Measurements from ENCODE around the gene SNX18.
"Not testable (repeated sequence)": the region's sequence is repeated elsewhere in the genome, so short reads cannot be mapped to it uniquely, and the experiment has no call there.

Gene SNX18

DNA sequence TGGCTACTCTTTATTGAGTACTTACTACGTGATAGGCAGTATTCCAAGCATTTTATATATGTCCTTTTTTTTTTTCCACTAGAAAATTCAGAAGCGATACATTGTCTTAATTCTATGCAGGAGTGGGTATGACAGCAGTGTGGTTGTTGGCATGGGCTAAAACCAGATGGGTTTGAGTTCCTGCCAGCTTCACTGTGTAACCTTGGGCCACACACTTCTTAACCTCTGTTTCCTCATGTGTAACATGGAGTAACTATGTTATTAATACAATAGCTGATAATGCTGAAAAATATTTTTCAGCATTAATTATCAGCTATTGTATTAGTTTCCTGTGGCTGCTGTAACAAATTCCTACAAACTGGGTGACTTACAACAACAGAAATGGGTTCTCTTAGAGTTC, 12.0 kb downstream of the SNX18 start:
- TF ChIP-seq, protein P1, sequence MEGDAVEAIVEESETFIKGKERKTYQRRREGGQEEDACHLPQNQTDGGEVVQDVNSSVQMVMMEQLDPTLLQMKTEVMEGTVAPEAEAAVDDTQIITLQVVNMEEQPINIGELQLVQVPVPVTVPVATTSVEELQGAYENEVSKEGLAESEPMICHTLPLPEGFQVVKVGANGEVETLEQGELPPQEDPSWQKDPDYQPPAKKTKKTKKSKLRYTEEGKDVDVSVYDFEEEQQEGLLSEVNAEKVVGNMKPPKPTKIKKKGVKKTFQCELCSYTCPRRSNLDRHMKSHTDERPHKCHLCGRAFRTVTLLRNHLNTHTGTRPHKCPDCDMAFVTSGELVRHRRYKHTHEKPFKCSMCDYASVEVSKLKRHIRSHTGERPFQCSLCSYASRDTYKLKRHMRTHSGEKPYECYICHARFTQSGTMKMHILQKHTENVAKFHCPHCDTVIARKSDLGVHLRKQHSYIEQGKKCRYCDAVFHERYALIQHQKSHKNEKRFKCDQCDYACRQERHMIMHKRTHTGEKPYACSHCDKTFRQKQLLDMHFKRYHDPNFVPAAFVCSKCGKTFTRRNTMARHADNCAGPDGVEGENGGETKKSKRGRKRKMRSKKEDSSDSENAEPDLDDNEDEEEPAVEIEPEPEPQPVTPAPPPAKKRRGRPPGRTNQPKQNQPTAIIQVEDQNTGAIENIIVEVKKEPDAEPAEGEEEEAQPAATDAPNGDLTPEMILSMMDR (IDR thresholded peaks at IDR 0.05; ENCODE audit: control insufficient read depth, insufficient read depth, low read depth, low read length, missing control alignments) = no peak
- no peak for DNase-seq (ENCODE audit: low read depth)
- H3K4me3 ChIP-seq (ENCODE audit: control insufficient read depth, low read depth, low read length) = no peak overlapping the region

DNA sequence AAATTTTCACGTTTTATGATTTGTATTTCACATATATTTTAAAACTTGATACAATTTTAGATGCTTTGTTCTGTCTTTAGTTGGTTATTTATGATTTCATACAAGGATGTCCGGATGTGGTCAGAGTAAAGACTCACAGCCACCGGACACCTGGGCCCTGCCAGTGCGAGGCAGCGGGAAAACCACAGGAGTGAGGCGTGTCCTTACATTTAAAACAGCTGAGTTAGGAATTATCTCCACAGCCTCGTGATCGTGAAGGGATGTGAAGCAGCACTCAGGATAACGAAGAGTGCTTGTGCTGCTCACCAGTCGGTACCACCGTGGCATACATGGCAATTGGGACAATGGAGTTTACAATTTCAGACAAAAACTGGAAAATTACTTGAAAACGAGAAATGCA, 14.0 kb downstream of the SNX18 start:
- H3K4me3 ChIP-seq (ENCODE audit: control insufficient read depth, low read depth, low read length) = no peak overlapping the region

DNA sequence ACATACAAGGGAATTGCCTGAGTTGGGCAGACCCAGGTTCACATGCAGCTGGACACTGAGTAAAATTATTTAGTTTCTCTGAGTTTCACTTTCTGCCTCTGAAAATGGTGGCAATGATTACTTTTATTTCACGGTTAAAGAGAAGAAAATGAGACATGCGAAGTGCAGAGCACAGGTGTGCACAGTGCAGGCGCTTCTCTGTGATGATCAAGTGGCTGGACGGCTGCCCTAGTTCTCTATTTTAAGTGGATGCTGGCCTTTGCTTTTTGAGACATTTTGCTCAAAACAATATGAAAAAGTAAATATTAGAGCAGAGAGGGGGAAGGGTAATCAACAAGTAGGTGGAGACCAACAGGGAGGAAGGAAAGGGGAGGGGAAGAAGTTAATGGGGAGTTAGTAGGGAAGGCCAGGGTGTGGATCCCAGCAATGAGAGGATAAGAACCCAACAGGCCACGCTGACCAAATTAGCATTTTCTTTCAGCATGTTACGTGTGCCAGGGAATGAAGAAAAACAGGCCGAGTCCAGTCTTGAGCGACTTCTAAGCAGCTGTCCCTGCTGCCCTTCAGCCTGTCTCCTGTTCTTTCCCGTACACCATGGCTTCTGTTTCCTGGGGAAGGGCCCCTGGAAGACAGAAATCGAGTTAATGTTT, 16.1 kb downstream of the SNX18 start:
- no peak overlapping the region for H3K4me3 ChIP-seq (ENCODE audit: control insufficient read depth, low read depth, low read length)
- TF ChIP-seq, protein P1 (IDR thresholded peaks at IDR 0.05; ENCODE audit: control insufficient read depth, insufficient read depth, low read depth, low read length, missing control alignments) = no peak
- DNase-seq (ENCODE audit: low read depth) = no peak

More for the DNA sequence above, 14.0 kb downstream of the SNX18 start:
- TF ChIP-seq, protein P1 (IDR thresholded peaks at IDR 0.05; ENCODE audit: control insufficient read depth, insufficient read depth, low read depth, low read length, missing control alignments) = no peak
- no peak for DNase-seq (ENCODE audit: low read depth)

DNA sequence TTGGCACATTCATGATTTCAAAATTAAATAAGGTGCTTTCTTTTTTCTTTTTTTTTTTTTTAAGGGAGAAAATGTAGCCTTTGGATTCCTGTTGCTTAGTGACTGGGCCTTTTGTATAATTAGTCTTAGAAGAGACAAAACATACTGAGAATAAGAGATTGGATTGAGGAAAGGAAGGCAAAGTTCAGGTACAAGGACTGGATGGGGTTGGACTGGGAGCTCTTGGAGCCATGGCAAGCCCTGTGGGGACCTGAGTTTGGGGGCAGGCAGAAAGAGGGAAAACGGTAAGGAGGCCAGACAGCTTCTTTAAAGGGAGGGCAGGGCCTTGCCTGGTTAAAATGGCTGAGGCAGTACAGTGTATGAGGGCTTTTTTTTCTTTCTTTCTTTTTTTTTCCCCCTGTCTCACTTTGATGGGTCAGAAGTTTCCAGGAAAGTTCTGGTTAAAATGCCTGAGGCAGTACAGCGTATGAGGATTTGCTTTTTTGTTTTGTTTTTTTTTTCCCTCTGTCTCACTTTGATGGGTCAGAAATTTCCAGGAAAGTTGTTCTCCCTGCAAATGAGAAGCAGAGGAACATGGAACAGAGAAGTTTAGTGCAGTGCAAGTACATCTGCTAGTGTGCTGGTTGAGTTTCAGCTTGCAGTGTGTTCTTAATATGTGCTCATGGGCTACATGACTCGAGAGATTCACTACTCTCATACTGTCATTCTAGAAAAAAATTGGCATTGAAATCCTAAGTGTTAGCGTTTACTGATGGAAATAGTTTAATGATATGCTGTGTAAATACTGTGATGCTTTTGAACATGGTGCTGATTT, 16.8 kb downstream of the SNX18 start:
- no peak for DNase-seq (ENCODE audit: low read depth)
- TF ChIP-seq, protein P1 (IDR thresholded peaks at IDR 0.05; ENCODE audit: control insufficient read depth, insufficient read depth, low read depth, low read length, missing control alignments) = no peak
- no peak overlapping the region for H3K4me3 ChIP-seq (ENCODE audit: control insufficient read depth, low read depth, low read length)

DNA sequence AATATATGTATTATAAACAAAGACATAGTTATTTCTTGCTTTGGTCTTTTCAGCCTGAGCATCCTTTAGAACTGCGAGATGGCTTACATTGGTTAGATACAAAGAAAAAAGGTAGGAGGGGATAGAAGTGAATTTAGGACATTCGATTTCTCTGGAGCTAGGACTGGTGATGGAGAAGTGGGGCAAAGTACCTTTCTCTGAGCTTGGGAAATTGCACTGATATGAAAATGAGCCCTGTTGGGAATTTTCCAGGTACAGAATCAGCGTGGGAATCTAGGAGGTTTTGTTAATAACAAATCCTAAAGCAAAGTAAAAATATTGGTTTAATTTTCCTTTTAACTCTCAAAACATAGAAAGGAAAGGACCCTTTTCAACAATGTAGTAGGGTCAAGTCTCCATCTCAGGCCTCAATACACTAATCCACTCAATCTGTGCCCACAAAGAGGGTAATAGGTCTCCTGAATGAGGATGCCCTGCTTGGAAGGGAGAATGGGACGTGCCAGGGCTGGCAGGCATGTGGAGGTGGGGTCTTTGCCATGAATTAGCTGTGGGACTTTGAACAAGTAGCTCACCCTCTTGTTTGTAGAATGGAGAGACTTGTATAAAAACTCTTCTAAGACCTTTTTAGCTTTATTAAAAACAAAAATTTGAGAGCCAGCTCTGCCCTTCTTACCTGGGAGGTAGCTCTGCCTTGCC, 17.7 kb downstream of the SNX18 start:
- no peak for DNase-seq (ENCODE audit: low read depth)
- TF ChIP-seq, protein P1 (IDR thresholded peaks at IDR 0.05; ENCODE audit: control insufficient read depth, insufficient read depth, low read depth, low read length, missing control alignments) = no peak
- no peak overlapping the region for H3K4me3 ChIP-seq (ENCODE audit: control insufficient read depth, low read depth, low read length)

DNA sequence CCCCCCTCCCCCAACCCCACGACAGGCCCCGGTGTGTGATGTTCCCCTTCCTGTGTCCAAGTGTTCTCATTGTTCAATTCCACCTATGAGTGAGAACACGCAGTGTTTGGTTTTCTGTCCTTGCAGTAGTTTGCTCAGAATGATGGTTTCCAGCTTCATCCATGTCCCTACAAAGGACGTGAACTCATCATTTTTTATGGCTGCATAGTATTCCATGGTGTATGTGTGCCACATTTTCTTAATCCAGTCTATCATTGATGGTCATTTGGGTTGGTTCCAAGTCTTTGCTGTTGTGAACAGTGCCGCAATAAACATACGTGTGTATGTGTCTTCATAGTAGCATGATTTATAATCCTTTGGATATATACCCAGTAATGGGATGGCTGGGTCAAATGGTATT, 18.8 kb downstream of the SNX18 start:
- not testable (repeated sequence) for H3K4me3 ChIP-seq (ENCODE audit: control insufficient read depth, low read depth, low read length); DNase-seq (ENCODE audit: low read depth)

DNA sequence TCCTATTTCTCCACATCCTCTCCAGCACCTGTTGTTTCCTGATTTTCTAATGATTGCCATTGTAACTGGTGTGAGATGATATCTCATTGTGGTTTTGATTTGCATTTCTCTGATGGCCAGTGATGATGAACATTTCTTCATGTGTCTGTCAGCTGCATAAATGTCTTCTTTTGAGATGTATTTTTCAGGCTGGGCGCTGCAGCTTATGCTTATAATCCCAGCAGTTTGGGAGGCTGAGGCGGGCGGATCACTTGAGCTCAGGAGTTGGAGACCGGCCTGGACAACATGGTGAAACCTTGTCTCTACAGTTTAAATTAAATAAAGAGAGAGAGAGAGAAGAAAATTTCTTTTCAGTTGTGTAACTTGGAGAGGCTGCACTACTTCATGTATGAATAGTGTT, 19.3 kb downstream of the SNX18 start:
- DNase-seq (ENCODE audit: low read depth); H3K4me3 ChIP-seq (ENCODE audit: control insufficient read depth, low read depth, low read length): not testable (repeated sequence)
